ENCODE results near the gene CCDC40. TPM values are rescaled to one million over a fixed set of nuclear protein-coding genes. Genes with fewer than 3 reads are reported as not detected.
A peak's percentile ranks its signal among the peaks of the same experiment; 100 is the strongest.

CCDC40 gene
- total and polyA plus RNA-seq, 9 of the 15 experiments (the other 6 are each of a cell fraction or from before 2014, with no cell fraction given): 0.07 to 0.33 TPM; not detected in 7

- TF ChIP-seq PTBP1 (IDR thresholded peaks at IDR 0.05; ENCODE audit: low read depth, low read length) (no peak), ETS2 (tag; IDR thresholded peaks at IDR 0.05; ENCODE audit: borderline replicate concordance, poor library complexity, severe bottlenecking) (no peak), BHLHE40 (IDR thresholded peaks at IDR 0.05; ENCODE audit: low read length) (peak; percentile 99), ZBTB40 (IDR thresholded peaks at IDR 0.05) (no peak), ZBTB40 (CRISPR knock-in tag; IDR thresholded peaks at IDR 0.05) (no peak), CHD2 (IDR thresholded peaks at IDR 0.05; ENCODE audit: low read depth, low read length) (peak; percentile 99), CLOCK (CRISPR knock-in tag; IDR thresholded peaks at IDR 0.05; ENCODE audit: borderline replicate concordance) (no peak), HDAC1 (IDR thresholded peaks at IDR 0.05) (0 out of 4 replicates have a peak, but pooled peaks of 1 of the 2 experiments have one; percentile 12), SETDB1 (IDR thresholded peaks at IDR 0.05; ENCODE audit: low read length) (no peak), POLR2H (tag; IDR thresholded peaks at IDR 0.05; ENCODE audit: low read depth) (peak; percentile 96), U2AF2 (optimal IDR thresholded peaks at IDR 0.05; ENCODE audit: low read depth, low read length) (no peak), SMARCA4 (IDR thresholded peaks at IDR 0.05) (no peak), TOE1 (IDR thresholded peaks at IDR 0.05; ENCODE audit: borderline replicate concordance) (peak; percentile 77; the same call in 1 of the 2 replicates), TOE1 (CRISPR knock-in tag; IDR thresholded peaks at IDR 0.05; ENCODE audit: borderline replicate concordance, low read depth) (no peak), ESRRB (CRISPR knock-in tag; IDR thresholded peaks at IDR 0.05; ENCODE audit: borderline replicate concordance) (no peak), CSDE1 (IDR thresholded peaks at IDR 0.05) (no peak), SMARCE1 (IDR thresholded peaks at IDR 0.05) (no peak)
These were observed 110.8 kb downstream of the CCDC40 start, which contains the start of gene EIF4A3 (continued) for GRCh38 chr17:80147035-80147822.

Measured in K562 (cell line).